Epithelial cell of esophagus (primary cell): ENCODE data around the gene ATF7IP.
"Not testable (repeated sequence)": the region's sequence is repeated elsewhere in the genome, so short reads cannot be mapped to it uniquely, and the experiment has no call there.

Experiments used
- DNase-seq: peaks from one replicate; pipeline ENCODE4 v3.0.0; 2010; ENCODE audit warnings: low read depth
- H3K4me3 ChIP-seq: 2 replicates; pipeline ENCODE4 v1.5.1; 2011; ENCODE audit warnings: mild to moderate bottlenecking, low read length, control low read depth
- CTCF ChIP-seq: IDR thresholded peaks from 2 replicates; pipeline ENCODE4 v1.5.1; 2011; ENCODE audit warnings: low read depth, mild to moderate bottlenecking, low read length, control low read depth, inconsistent platforms; ENCODE audit not compliant: insufficient read depth; ENCODE audit errors: missing control alignments

Gene ATF7IP

GRCh38 chr12:14327711-14328110 is 37.8 kb upstream of the ATF7IP start:
- H3K4me3 ChIP-seq = no peak overlapping the region
- peak; percentile 53 for DNase-seq
- TF ChIP-seq CTCF = no peak

- H3K4me3 ChIP-seq = no peak overlapping the region
- no peak for DNase-seq
- TF ChIP-seq CTCF = no peak
Measured at GRCh38 chr12:14332482-14332881, 33.0 kb upstream of the ATF7IP start.

- DNase-seq = no peak
- no peak overlapping the region for H3K4me3 ChIP-seq
- no peak for TF ChIP-seq CTCF
Measured at GRCh38 chr12:14340371-14340770, 25.1 kb upstream of the ATF7IP start.

- H3K4me3 ChIP-seq, DNase-seq: not testable (repeated sequence)
Measured at GRCh38 chr12:14351524-14351923, 14.0 kb upstream of the ATF7IP start.

GRCh38 chr12:14352066-14352465 is 13.4 kb upstream of the ATF7IP start:
- not testable (repeated sequence) for DNase-seq, H3K4me3 ChIP-seq

GRCh38 chr12:14354665-14355064 is 10.8 kb upstream of the ATF7IP start:
- H3K4me3 ChIP-seq, DNase-seq: not testable (repeated sequence)

GRCh38 chr12:14356147-14356546 is 9.3 kb upstream of the ATF7IP start:
- no peak for TF ChIP-seq CTCF
- DNase-seq = peak; percentile 42
- H3K4me3 ChIP-seq = no peak overlapping the region

GRCh38 chr12:14357486-14357885 is 8.0 kb upstream of the ATF7IP start:
- no peak for DNase-seq
- no peak for TF ChIP-seq CTCF
- no peak overlapping the region for H3K4me3 ChIP-seq

GRCh38 chr12:14362352-14362751 is 3.1 kb upstream of the ATF7IP start:
- TF ChIP-seq CTCF = no peak
- no peak overlapping the region for H3K4me3 ChIP-seq
- no peak for DNase-seq
